HL-60/S4 treated with phorbol 12-myristate 13-acetate at 8.2 ng/mL for 4 days and 3 days (cell line): Measurements from ENCODE around the gene KBTBD12.
"Not testable (repeated sequence)": the region's sequence is repeated elsewhere in the genome, so short reads cannot be mapped to it uniquely, and the experiment has no call there.

Source experiments
- in situ Hi-C: fragments of 300-500 bp; cut with MboI; formaldehyde crosslinking; loops from 2 replicates; pipeline ENCODE4 v1.15.0; 2022; ENCODE audit warnings: low sequenced_read_pairs

KBTBD12 gene

GRCh38 chr3:127915115-127915936 lies at the start of gene KBTBD12:
TSS of gene KBTBD12 (plus strand) at chr3:127915232. CDS start at chr3:127923062, 7,830 bp downstream.
- in situ Hi-C loops = no loop called here

- in situ Hi-C loops = no loop called here
These were observed 49.1 kb upstream of the KBTBD12 start for GRCh38 chr3:127865941-127866340.

- in situ Hi-C loops = no loop called here
These were observed 47.6 kb upstream of the KBTBD12 start for GRCh38 chr3:127867412-127867811.

DNA sequence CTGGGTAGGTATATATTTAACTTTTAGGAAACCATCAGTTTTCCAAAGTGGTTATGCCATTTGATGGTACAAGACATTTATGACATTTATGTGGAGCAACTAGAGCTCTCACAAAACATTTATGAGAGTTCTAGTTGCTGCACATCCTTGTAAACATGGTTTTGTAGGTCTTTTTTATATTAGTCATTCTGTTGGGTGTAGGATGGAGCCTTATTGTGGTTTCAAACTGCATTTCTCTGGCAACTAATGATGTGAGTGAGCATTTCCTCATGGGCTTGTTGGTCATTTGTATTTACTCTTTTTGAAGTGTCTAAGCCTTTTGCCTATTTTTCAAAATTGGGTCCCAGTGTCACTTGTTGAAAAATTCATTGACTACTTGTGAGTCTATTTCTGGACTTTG lies 47.0 kb upstream of the KBTBD12 start:
- in situ Hi-C loops = no loop called here

DNA sequence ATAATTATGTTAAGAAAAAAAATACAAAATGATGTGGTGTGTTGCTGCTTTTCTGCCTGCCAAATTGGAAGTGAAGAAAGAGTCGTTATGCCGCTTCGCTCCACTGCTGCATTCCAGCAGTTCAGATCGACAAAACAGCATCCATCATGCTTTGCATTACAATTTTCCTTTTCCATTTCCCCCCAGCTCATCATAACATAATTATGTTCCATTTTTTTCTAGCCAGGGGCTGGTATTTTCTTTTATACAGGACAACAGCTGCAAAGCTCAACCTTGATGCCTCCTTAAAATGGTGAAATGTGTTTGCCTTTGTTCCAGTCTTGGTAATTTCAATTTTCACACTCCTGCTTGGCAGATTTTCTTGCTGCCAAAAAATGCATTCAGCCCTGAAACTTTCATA lies 44.9 kb upstream of the KBTBD12 start:
- in situ Hi-C loops = no loop called here

- in situ Hi-C loops = not testable (repeated sequence)
These were observed 40.9 kb upstream of the KBTBD12 start for GRCh38 chr3:127874097-127874496.

- in situ Hi-C loops = no loop called here
These were observed 33.4 kb upstream of the KBTBD12 start for GRCh38 chr3:127881586-127881985.

GRCh38 chr3:127884041-127884440 lies 31.0 kb upstream of the KBTBD12 start:
- in situ Hi-C loops = no loop called here

DNA sequence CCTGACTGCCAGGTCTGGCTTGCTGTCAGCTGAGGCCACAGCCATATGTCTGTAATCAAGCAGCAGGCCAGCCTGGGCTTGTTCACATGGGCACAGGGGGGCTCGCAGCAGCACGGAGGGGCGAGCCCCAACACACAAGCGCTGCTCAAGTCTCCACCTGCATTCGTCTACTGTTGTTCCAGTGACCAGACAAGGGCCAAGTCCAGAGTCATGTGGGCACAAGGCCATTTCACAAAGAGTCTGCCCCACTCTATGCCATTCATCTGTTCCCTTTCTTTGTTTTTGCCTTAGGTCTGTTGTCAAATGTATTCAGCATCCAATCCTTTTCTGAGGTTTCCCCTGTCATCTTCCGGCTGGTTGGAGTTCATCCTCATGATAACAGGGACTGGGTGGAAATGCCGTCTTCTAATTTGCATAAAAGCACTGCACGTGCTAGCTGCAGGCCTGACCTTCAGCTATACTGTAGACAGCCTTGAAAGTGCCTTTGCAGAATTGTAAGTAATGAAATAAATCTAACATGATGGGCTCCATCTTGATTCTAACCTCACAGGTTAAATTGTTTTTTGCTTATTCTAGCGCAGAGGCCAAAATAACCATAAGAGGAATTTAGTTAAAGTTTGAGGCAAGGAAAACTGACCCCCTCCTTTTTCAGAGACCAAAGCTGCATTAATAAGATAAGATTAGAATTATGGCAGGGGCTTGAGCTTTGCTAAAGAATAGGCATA lies 28.6 kb upstream of the KBTBD12 start:
- in situ Hi-C loops = no loop called here

DNA sequence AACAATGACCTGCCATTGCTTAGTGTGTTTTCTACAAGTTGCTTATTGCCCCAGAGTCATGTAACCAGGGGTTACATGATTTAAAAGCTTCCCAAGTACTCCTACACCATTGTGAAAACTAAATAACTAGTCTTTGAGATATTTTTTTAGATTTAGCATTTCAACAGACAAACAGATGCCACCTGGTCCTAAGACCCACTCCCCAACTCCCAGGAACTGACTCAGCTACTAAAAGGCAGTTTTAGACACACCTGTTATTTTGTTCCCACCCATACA lies 28.1 kb upstream of the KBTBD12 start:
- in situ Hi-C loops = no loop called here

GRCh38 chr3:127887321-127887720 lies 27.7 kb upstream of the KBTBD12 start:
- in situ Hi-C loops = no loop called here

DNA sequence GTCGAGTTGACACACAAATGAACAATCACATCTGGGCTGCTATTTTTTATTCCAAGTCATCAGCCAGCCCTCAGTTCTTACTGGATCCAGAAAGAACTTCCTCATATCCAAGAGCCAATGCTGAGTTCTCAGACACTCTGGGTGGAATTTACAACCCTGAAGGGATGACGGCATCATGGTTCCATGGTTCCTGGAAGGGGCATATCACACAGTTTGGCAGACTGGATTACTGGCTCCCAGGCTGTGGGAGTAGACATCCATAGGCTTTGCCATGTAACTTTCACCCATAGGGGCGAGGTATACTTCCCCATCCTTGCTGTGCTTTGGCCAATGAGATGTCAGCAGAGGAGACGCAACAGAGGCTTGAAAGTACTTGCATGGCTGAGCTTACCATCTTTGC lies 26.9 kb upstream of the KBTBD12 start:
- in situ Hi-C loops = no loop called here

DNA sequence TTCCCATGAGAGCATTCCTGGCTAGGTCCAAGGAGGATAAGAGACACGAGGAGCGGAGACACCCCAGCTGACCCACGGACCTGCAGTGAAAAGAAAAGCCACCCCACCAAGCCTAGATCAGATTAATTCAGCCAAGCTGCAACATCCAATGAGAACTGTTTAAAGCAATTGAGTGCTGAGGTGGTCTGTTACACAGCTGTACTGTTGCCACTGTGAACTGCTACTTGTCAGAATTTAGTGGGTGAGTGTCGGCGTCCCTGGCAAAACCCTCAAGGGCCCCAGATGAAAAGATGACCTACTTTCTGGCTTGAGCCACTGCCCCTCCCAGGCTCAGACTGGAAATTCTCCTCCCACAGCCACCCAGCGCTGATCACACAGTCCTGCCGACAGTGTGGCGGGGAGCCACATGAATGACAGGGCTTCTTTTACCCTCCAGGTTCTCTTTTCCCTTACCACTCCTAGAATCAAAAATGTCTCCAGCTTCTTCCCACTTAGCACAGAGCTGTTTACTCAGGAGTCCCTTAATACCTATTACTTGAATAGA lies 26.4 kb upstream of the KBTBD12 start:
- in situ Hi-C loops = no loop called here

DNA sequence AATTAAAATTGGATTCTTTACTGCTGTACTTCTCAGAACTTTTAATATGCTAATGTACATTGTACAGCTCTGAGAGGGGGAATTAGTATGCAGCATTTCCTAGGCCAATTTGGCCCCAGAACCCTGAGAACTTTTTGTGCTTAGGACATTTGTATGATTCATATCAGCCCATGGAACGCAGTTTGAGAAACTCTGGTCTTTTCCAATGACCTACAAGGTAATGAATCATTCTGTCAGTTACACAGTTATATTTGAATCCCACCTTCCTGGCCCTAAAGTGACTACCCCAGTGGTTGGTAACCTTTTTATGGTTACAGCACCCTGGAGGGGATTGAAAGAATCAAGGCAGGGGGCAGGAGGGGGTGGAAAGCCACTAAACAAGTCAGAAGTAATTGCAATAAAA lies 25.6 kb upstream of the KBTBD12 start:
- in situ Hi-C loops = no loop called here

DNA sequence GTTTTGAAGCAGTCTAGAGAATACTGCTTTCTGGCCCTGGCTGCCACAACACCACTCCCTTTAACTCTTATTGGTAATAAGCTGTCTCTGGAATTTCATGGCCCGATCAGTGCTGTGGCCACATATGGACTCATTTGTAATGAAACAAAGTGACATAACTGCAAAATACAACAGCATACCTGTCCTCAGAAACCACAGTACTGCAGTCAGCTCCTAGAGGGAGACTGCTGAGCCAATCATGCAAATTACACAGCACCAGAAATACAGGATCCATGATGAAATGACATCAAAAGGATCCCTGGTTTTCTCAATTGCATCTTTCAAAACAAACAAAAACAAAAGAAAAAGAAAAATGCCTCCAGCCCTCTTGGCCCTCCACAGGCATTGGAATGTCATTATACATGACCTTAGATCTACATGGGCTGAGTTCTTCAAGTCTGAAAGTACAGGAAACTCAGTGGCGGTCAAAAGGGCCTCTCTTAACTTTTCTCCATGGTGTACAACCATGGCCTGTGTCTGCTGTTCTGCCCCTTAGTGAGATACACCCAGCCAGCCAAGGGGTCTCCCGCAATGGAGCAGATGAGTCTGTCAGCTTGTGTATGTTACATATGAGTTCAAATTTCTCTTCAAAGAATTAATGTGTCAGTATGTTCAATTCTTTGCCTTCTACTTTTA lies 24.9 kb upstream of the KBTBD12 start:
- in situ Hi-C loops = no loop called here

GRCh38 chr3:127890651-127891290 lies 24.3 kb upstream of the KBTBD12 start:
- in situ Hi-C loops = not testable (repeated sequence)

DNA sequence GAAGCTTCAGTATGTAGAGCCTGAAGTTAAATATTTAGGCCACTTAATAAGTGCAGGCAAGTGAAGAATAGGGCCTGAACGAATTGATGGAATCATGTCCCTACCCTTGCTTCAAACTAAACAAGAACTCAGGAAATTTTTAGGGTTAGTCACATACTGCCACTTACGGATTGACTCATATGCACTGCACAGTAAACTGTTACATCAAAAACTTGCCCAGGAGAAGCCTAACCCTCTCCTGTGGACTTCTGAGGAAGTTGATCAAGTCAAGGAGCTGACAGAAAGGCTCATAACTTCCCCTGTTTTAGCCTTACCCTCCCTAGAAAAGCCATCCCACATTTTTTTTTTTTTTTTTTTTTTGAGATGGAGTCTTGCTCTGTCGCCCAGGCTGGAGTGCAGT lies 20.6 kb upstream of the KBTBD12 start:
- in situ Hi-C loops = no loop called here

DNA sequence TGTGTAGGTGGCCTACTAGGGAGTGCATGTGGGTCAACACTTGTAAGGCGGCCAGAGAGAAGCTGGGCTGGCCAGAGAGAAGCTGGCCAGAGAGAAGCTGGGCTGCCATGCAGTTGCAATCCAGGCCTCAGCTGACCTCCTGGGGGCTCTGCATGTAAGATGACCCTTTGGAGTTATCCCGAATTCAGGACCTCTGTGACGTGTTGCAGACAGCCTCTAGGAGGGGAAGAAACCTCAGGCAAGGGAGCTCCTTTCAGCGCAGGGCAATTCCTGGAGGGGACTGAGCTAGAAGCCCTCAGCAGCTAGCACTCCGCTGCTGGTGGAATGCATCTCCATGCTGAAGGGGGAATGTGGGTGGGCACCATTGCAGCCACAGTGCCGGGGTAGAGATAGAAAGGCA lies 15.8 kb upstream of the KBTBD12 start:
- in situ Hi-C loops = no loop called here

- in situ Hi-C loops = no loop called here
These were observed 15.3 kb upstream of the KBTBD12 start for GRCh38 chr3:127899766-127900165.

- in situ Hi-C loops = no loop called here
These were observed 14.5 kb upstream of the KBTBD12 start for GRCh38 chr3:127900536-127900935.

DNA sequence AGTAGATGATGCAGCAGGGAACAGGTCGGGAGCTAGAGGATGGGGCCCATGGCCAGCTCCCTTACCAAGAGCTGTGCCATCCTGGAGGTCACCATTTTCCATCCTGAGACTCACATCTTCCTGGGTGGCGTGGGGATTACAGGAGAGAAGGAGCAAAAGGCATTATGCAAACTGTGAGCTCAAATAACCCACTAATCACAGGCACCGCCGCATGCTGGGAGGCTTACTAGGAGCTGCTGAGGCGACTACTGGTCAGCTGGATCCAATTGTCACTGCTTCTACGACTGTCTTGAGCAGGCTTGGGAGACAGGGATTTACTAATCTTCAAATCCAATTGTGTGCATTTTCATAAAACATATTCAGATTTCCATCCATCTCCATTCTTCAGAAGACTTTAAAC lies 12.5 kb upstream of the KBTBD12 start:
- in situ Hi-C loops = no loop called here
